ENCODE measurements around the gene BMP2.

The BMP2 gene

GRCh38 chr20:6767536-6768227 is at the start of gene BMP2:
Gene BMP2 (plus strand): TSS chr20:6767686. CDS start chr20:6770127, 2,441 bp downstream.
- DNase-seq (ENCODE audit: low read depth in 3 of 3): no peak

DNA sequence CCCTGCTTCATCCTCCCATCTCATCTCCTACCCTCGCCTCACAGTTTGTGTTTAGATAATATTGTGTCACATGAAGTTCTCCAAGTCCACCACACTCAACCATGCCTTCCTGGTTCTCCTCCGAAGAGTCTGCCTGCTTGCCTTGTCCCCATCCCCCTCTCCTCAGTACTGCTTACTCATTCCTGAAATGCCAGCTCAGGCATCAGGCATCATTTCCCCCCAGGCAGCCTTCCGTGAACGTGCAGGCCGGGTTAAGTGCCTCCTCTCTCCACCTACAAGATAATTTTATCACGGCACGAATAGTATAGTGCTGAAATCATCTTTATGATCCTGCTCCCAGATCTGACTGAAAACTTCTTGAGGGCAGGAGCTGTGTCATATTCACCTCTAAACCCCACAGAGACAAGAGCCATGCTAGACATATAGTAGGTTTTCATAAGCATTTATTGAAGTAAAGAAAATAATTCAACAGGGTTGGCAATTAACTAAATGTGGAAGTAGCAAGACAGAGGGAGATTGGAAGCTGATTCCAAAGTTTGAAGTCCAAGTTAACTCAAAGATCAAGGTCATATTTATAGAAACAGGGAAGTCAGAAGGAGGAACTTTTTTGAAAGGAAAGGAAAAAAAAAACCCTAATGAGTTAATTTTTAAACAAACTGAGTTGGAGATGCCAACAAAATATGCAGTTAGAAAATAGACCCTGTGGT is 48.7 kb upstream of the BMP2 start:
- DNase-seq (ENCODE audit: low read depth in 3 of 3): no peak

GRCh38 chr20:6719369-6719721 is 48.1 kb upstream of the BMP2 start:
- no peak for DNase-seq (ENCODE audit: low read depth in 3 of 3)

DNA sequence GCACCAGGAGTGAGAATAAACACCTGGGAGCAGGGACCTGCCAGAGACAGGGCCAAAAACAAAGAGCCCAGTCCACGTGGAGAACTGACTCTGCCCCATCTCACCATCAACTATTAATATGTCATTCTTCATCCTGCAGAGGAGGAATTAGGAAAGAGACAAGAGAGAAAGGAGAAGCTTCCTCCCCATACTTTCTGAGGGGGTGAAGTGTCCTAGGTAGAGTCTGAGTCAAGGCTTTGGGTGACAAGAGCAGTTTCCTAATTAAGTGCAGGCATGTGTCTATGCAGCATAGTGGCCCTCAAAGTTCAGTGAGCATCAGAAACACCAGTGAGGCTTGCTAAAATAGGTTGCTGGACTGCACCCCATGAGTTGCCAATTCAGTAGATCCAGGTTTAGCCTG is 40.7 kb upstream of the BMP2 start:
- no peak for DNase-seq (ENCODE audit: low read depth in 3 of 3)

- no peak for DNase-seq (ENCODE audit: low read depth in 3 of 3)
Observed at GRCh38 chr20:6730672-6731328, 36.7 kb upstream of the BMP2 start.

- DNase-seq (ENCODE audit: low read depth in 3 of 3): no peak
Observed at GRCh38 chr20:6732001-6732447, 35.5 kb upstream of the BMP2 start.

- no peak for DNase-seq (ENCODE audit: low read depth in 3 of 3)
Observed at GRCh38 chr20:6732851-6733250, 34.6 kb upstream of the BMP2 start.

DNA sequence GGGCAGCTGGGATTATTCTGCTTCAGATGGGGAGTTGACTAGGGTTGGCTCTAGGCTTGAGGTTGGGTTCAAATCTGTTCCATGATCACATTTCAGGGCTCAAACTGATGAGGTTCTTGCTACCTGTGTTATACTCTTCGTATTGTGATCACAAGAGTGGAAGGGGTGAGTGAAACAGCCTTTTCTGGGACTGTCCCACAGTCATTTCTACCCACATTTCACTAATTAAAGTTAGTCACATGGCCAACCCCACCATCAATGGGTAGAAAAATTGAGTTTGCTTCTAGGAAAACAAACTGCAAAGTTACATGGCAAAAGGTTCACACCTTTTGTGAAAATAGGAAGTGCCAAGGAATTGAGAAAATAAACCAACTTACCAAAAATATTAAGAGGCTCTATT is 33.5 kb upstream of the BMP2 start:
- DNase-seq (ENCODE audit: low read depth in 3 of 3): no peak

- no peak for DNase-seq (ENCODE audit: low read depth in 3 of 3)
Observed at GRCh38 chr20:6735942-6736845, 31.3 kb upstream of the BMP2 start.

GRCh38 chr20:6739406-6739805 is 28.1 kb upstream of the BMP2 start:
- DNase-seq (ENCODE audit: low read depth in 3 of 3): no peak

DNA sequence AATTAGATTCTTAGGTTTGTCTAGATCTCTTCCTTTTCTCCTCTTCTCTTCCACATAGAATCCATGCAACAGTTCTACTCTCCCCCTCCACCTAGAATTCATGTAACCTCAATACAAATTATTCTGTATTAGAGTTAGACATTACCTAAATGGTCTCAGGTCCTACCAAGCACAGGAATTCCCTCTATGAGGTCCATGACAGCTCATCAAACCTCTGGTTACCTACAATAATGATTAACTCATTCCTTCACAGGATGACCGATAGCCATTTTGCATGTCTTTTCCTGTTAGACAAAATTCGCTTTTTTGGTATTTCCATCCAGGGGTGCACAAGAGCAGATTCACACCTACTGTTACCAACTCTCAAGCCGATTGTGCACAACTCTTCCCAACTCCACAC is 27.4 kb upstream of the BMP2 start:
- DNase-seq (ENCODE audit: low read depth in 3 of 3): no peak

DNA sequence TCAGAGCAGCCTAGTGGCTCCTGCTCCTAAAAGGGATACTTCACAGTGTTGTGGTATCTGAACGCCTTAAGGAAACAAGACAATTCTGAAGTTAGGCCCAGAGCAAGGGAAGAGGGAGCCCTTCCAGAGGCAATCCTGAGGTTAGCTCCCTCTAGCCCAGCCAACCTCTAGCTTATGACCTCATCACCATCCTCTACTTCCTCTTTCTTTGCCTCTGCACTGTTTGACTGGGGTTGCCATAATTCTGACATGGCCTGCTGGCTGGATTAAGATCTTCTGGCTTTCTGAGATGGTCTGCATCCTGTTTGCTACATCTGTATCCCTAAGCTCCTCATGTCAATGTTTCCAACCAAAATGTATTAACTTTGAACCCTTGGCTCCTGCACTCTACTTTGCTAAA is 23.3 kb upstream of the BMP2 start:
- DNase-seq (ENCODE audit: low read depth in 3 of 3): no peak

GRCh38 chr20:6744805-6745204 is 22.7 kb upstream of the BMP2 start:
- DNase-seq (ENCODE audit: low read depth in 3 of 3): no peak

GRCh38 chr20:6746901-6747609 is 20.4 kb upstream of the BMP2 start:
- DNase-seq (ENCODE audit: low read depth in 3 of 3): no peak

GRCh38 chr20:6750438-6750837 is 17.0 kb upstream of the BMP2 start:
- DNase-seq (ENCODE audit: low read depth in 3 of 3): no peak

- DNase-seq (ENCODE audit: low read depth in 3 of 3): no peak
Observed at GRCh38 chr20:6756693-6757595, 10.5 kb upstream of the BMP2 start.

GRCh38 chr20:6764619-6765018 is 2.9 kb upstream of the BMP2 start:
- DNase-seq (ENCODE audit: low read depth in 3 of 3): no peak

GRCh38 chr20:6765469-6766058 is 1.9 kb upstream of the BMP2 start:
- DNase-seq (ENCODE audit: low read depth in 3 of 3): no peak

DNA sequence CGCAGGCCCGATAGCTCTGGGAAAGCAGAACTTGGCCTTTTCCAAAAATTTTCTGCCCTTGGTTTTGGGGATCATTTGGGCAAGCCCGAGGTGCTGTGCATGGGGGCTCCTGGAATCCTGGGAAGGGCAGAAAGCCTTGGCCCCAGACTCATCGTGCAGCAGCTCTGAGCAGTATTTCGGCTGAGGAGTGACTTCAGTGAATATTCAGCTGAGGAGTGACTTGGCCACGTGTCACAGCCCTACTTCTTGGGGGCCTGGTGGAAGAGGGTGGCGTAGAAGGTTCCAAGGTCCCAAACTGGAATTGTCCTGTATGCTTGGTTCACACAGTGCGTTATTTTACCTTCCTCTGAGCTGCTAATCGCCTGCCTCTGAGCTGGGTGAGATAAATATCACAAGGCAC is 1.1 kb upstream of the BMP2 start:
- DNase-seq (ENCODE audit: low read depth in 3 of 3): no peak

DNA sequence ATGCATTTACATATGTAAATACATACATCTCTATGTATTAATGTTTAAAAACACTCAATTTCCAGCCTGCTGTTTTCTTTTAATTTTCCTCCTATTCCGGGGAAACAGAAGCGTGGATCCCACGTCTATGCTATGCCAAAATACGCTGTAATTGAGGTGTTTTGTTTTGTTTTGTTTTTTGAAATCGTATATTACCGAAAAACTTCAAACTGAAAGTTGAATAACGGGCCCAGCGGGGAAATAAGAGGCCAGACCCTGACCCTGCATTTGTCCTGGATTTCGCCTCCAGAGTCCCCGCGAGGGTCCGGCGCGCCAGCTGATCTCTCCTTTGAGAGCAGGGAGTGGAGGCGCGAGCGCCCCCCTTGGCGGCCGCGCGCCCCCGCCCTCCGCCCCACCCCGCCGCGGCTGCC is 355 bp upstream of the BMP2 start:
- DNase-seq (ENCODE audit: low read depth in 3 of 3): no peak

Data from stimulated activated CD4-positive, alpha-beta T cell treated with anti-CD3 and anti-CD28 coated beads, TNF-alpha, amount 100 ng/mL, for 24 hours (primary cell).